ENCODE results near the gene NCEH1. TPM values are rescaled to one million over a fixed set of nuclear protein-coding genes. Genes with fewer than 3 reads are reported as not detected.

The NCEH1 gene
- total RNA-seq, 2 donors from 2014 or later: 14.1 to 16.5 TPM

DNA sequence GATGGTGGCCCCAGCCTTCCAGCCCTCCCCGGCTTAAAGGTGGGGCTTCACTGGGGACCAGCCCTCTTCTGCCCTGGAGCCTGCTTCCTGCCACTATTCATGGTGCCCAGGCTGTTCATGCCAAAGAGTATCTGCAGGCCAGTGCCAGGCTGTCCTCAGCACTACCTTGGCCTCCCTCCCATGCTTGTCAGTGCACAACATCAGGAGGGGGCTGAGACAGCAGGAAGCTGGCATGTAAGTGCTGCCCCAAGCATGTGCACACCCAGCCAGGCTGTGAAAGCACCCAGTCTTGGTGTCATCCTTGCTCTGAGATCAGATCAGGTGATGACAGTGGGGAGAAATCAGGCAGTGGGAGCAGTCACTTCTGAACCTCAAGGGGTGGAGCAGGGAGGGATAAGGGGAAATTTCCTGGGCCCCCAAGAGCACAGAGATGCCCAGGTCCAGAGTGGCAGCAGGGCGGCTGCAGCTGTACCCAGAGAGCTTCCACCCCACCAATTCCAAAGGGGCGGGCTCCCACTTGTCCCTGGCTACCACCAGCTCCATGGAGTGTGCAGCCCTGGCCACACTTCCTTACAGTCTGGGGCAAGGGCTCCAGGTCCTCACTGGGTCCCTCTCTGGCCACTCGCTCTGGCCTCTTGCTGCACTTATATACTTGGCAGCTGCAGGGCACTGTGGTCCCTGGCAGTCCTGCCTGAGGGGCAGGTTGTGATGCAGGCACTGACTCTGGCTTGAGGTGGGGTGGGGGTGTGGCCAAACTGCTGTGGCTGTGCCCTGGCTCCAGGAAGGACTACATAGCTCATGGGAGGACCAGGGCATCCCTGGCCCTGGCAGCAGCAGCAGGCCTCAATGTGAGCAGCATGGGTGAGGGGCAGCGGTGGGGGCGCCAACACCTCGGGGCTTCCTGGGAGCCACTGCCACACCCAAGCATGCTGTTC lies 96.3 kb downstream of the NCEH1 start:
- H3K9me3 ChIP-seq (ENCODE audit: control insufficient read depth, low read length): peaks cover 43% of the 10 kb centered on the region
- no peaks in the 10 kb centered on the region for H3K4me1 ChIP-seq (ENCODE audit: control insufficient read depth, insufficient read depth, low read length)
- TF ChIP-seq, protein P1, sequence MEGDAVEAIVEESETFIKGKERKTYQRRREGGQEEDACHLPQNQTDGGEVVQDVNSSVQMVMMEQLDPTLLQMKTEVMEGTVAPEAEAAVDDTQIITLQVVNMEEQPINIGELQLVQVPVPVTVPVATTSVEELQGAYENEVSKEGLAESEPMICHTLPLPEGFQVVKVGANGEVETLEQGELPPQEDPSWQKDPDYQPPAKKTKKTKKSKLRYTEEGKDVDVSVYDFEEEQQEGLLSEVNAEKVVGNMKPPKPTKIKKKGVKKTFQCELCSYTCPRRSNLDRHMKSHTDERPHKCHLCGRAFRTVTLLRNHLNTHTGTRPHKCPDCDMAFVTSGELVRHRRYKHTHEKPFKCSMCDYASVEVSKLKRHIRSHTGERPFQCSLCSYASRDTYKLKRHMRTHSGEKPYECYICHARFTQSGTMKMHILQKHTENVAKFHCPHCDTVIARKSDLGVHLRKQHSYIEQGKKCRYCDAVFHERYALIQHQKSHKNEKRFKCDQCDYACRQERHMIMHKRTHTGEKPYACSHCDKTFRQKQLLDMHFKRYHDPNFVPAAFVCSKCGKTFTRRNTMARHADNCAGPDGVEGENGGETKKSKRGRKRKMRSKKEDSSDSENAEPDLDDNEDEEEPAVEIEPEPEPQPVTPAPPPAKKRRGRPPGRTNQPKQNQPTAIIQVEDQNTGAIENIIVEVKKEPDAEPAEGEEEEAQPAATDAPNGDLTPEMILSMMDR (conservative IDR thresholded peaks at IDR 0.05): no peak
- no peak overlapping the region for H3K4me3 Mint-ChIP-seq
- H3K4me3 ChIP-seq (ENCODE audit: low read length): no peak overlapping the region
- WGBS, 2 experiments (ENCODE audit: insufficient coverage in 1 of 2, insufficient read length in 1 of 2): 84 to 92% methylated on average over 3 to 7 of the region's 7 CpGs
- DNase-seq: no peak
- no peaks in the 10 kb centered on the region for H3K27me3 ChIP-seq (ENCODE audit: control insufficient read depth, insufficient read depth, low read length, poor library complexity, severe bottlenecking)
- peaks cover 28% of the 10 kb centered on the region for H3K9me3 Mint-ChIP-seq
- peaks cover 11% of the 10 kb centered on the region for H3K36me3 Mint-ChIP-seq (ENCODE audit: low read depth)
- H3K4me1 Mint-ChIP-seq: peaks cover 8% of the 10 kb centered on the region
- H3K27ac Mint-ChIP-seq: no peak overlapping the region
- H3K9ac ChIP-seq (ENCODE audit: extremely low read depth, low read length, poor library complexity, severe bottlenecking): no peak overlapping the region
- H3K27ac ChIP-seq (ENCODE audit: low read depth, low read length): no peak overlapping the region
- H3K36me3 ChIP-seq (ENCODE audit: control insufficient read depth, insufficient read depth, low read length): peaks cover 4% of the 10 kb centered on the region
- H3K27me3 Mint-ChIP-seq (ENCODE audit: insufficient read depth): no peaks in the 10 kb centered on the region

DNA sequence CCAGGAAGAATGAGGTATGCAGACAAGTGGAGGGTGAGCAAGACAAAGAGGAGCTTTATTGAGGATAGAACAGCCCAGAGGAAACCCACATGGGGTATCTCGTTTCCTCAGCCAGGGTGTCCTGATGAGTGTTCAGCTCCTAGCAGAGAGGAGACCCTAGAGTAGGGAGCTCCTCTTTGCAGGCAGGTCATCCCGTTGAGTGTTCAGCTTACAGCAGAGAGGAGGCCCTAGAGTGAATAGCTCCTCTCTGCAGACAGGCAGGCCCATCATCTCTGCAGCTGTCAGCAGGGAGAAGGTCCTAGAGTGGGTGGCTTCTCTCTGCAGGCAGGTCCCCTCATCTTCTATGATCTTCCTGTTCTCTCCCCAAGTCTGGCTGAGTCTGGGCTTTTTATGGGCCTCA lies 97.0 kb downstream of the NCEH1 start:
- H3K9me3 Mint-ChIP-seq: peaks cover 29% of the 10 kb centered on the region
- no peaks in the 10 kb centered on the region for H3K27me3 Mint-ChIP-seq (ENCODE audit: insufficient read depth)
- H3K4me3 Mint-ChIP-seq: no peak overlapping the region
- H3K36me3 ChIP-seq (ENCODE audit: control insufficient read depth, insufficient read depth, low read length): peaks cover 4% of the 10 kb centered on the region
- peaks cover 10% of the 10 kb centered on the region for H3K4me1 Mint-ChIP-seq
- peaks cover under 1% of the 10 kb centered on the region for H3K4me1 ChIP-seq (ENCODE audit: control insufficient read depth, insufficient read depth, low read length)
- no peaks in the 10 kb centered on the region for H3K27me3 ChIP-seq (ENCODE audit: control insufficient read depth, insufficient read depth, low read length, poor library complexity, severe bottlenecking)
- no peak for DNase-seq
- peaks cover 15% of the 10 kb centered on the region for H3K36me3 Mint-ChIP-seq (ENCODE audit: low read depth)
- H3K9me3 ChIP-seq (ENCODE audit: control insufficient read depth, low read length): peaks cover 43% of the 10 kb centered on the region
- TF ChIP-seq, protein P1 (conservative IDR thresholded peaks at IDR 0.05): no peak
- H3K27ac ChIP-seq (ENCODE audit: low read depth, low read length): no peak overlapping the region
- H3K9ac ChIP-seq (ENCODE audit: extremely low read depth, low read length, poor library complexity, severe bottlenecking): no peak overlapping the region
- H3K27ac Mint-ChIP-seq: no peak overlapping the region
- 82 to 100% methylated on average over 1 to 2 of the region's 2 CpGs for WGBS, 2 experiments (ENCODE audit: insufficient coverage in 1 of 2, insufficient read length in 1 of 2)
- no peak overlapping the region for H3K4me3 ChIP-seq (ENCODE audit: low read length)

DNA sequence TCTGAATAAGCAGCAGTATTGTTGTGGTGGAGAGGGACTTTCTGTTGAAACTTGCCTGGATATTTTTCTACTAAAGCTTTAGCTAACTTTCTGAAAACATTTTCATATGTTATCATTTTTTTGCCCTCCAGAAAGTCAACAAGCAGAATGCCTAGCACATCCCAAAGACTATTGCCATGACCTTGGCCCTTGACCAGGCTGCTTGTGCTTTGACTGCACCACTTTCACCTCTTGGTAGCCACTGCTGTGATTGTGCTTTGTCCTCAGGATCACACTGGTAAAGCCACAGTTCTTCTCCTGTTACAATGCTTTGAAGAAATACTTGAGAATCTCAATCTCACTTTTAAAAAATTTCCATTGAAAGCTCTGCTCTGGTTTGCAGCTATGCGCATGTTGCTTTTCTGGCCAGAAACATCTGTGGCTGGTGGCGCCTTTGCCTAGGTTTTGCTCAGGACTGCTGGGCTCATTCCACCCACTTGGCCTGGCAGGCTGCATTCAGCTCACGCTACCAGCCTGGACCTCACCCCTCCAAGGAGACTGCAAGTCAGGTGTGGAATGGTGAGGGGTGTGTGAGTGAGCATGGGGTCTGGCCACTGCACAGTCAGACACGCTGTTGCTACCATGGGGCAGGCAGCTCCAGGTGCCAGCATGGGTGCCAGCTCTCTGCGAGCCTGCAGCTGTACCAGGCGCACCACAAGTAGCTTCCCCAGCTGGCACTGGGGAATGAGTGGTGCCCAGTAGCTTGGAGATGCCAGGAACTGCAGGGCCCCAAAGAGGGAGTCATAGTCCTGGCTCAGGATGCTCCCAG lies 97.8 kb downstream of the NCEH1 start:
- H3K9me3 ChIP-seq (ENCODE audit: control insufficient read depth, low read length): peaks cover 45% of the 10 kb centered on the region
- TF ChIP-seq, protein P1 (conservative IDR thresholded peaks at IDR 0.05): no peak
- H3K36me3 ChIP-seq (ENCODE audit: control insufficient read depth, insufficient read depth, low read length): peaks cover 4% of the 10 kb centered on the region
- H3K27me3 Mint-ChIP-seq (ENCODE audit: insufficient read depth): no peaks in the 10 kb centered on the region
- no peak overlapping the region for H3K27ac ChIP-seq (ENCODE audit: low read depth, low read length)
- peaks cover 18% of the 10 kb centered on the region for H3K4me1 Mint-ChIP-seq
- DNase-seq: no peak
- WGBS, 2 experiments (ENCODE audit: insufficient coverage in 1 of 2, insufficient read length in 1 of 2): 96 to 100% methylated on average over 2 to 6 of the region's 6 CpGs
- H3K36me3 Mint-ChIP-seq (ENCODE audit: low read depth): peaks cover 15% of the 10 kb centered on the region
- no peak overlapping the region for H3K4me3 Mint-ChIP-seq
- H3K4me3 ChIP-seq (ENCODE audit: low read length): no peak overlapping the region
- H3K27me3 ChIP-seq (ENCODE audit: control insufficient read depth, insufficient read depth, low read length, poor library complexity, severe bottlenecking): no peaks in the 10 kb centered on the region
- no peak overlapping the region for H3K9ac ChIP-seq (ENCODE audit: extremely low read depth, low read length, poor library complexity, severe bottlenecking)
- H3K27ac Mint-ChIP-seq: no peak overlapping the region
- H3K9me3 Mint-ChIP-seq: peaks cover 32% of the 10 kb centered on the region
- H3K4me1 ChIP-seq (ENCODE audit: control insufficient read depth, insufficient read depth, low read length): peaks cover 3% of the 10 kb centered on the region

All from endodermal cell (in vitro differentiated cells).